ENCODE measurements around the gene OR6J1. TPM values are rescaled to one million over a fixed set of nuclear protein-coding genes. Genes with fewer than 3 reads are reported as not detected.
"Not testable (repeated sequence)": the region's sequence is repeated elsewhere in the genome, so short reads cannot be mapped to it uniquely, and the experiment has no call there.

OR6J1 gene
- total and polyA plus RNA-seq, 10 of the 15 experiments (the other 5 are each of a cell fraction or from before 2014, with no cell fraction given): not detected

DNA sequence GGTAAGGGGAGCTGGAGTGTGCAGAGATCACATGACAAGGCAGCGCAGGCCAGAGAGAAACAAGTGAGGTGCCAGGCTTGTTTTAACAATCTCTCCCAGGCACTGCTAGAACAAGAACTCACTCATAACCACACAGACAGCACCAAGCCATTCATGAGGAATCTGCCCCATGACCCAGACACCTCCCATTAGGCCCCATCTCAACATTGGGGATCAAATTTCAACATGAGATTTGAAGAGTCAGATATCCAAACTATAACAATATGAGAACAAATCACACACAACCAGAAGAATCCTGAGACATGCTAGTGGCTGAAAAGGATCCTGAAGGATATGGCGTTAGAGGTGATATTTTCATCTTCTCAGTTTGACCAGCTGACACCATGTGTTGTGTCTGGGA lies 21.9 kb downstream of the OR6J1 start (continued):
- TF ChIP-seq, protein P1, sequence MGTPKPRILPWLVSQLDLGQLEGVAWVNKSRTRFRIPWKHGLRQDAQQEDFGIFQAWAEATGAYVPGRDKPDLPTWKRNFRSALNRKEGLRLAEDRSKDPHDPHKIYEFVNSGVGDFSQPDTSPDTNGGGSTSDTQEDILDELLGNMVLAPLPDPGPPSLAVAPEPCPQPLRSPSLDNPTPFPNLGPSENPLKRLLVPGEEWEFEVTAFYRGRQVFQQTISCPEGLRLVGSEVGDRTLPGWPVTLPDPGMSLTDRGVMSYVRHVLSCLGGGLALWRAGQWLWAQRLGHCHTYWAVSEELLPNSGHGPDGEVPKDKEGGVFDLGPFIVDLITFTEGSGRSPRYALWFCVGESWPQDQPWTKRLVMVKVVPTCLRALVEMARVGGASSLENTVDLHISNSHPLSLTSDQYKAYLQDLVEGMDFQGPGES (IDR thresholded peaks at IDR 0.05): no peak

DNA sequence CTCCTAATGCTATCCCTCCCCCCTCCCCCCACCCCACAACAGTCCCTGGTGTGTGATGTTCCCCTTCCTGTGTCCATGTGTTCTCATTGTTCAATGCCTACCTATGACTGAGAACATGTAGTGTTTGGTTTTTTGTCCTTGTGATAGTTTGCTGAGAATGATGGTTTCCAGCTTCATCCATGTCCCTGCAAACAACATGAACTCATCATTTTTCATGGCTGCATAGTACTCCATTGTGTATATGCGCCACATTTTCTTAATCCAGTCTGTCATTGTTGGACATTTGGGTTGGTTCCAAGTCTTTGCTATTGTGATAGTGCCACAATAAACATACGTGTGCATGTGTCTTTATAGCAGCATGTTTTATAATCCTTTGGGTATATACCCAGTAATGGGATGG lies 28.4 kb downstream of the OR6J1 start:
- H3K4me1 ChIP-seq (ENCODE audit: control insufficient read depth, insufficient read depth, low read length); H2AFZ ChIP-seq (ENCODE audit: control insufficient read depth, low read depth, low read length); in situ Hi-C loops (cut with MboI); H3K36me3 ChIP-seq (ENCODE audit: control insufficient read depth in 2 of 2, insufficient read depth in 2 of 2, low read length in 1 of 2); CTCF ChIA-PET; POLR2A ChIA-PET; intact Hi-C loops (cut with micrococcal nuclease; ENCODE audit: unreplicated experiment); H3K27me3 ChIP-seq (replicated peaks in 1 of 2; ENCODE audit: control insufficient read depth in 2 of 2, insufficient read depth in 2 of 2, low read length in 1 of 2); H3K9me3 ChIP-seq (replicated peaks; ENCODE audit: control insufficient read depth, insufficient read depth, low read length); H3K9ac ChIP-seq (ENCODE audit: control insufficient read depth, insufficient read depth, low read length); H3K4me3 ChIP-seq; H3K79me2 ChIP-seq (ENCODE audit: control insufficient read depth, insufficient read depth, low read length); FAIRE-seq; DNase-seq (ENCODE audit: low read depth, low spot score); H4K20me1 ChIP-seq (ENCODE audit: control insufficient read depth, insufficient read depth); BruUV-seq (replicated peaks); RAD21 ChIA-PET (ENCODE audit: unreplicated experiment); ATAC-seq; SMC1A ChIA-PET (ENCODE audit: uncharacterized antibody, unreplicated experiment); H3K4me2 ChIP-seq (ENCODE audit: control insufficient read depth, insufficient read depth); H3K27ac ChIP-seq (ENCODE audit: control insufficient read depth, insufficient read depth): not testable (repeated sequence)
- whole genome bisulfite sequencing (ENCODE audit: insufficient coverage, insufficient replicate concordance, low lambda C conversion rate, missing lambda C conversion rate): 68% methylated on average over 2 of the region's 2 CpGs

DNA sequence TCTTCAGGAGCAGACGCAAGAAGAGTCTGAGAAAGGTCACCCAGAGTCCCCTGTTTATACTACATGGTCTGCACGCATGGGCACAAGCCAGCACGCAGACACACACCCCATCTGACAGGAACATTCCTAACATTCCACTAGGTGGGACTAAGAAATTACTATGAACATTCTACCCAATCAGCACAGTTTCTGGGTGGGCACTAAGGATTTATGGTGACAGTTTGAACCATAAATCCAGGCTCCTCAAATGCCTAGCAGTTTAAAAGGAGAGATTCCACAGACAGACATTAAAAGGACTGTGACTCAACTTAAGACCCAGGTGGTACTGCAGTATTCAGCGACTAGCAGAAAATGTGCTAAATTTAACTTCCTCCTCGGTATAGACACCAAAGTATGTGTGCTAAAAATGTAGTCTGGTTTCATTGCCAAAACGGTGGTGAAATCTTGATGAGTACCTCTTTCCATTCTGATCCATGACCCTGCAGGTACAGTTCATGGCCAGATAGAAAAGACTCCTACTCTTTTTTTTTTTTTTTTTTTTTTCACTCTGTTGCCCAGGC lies 29.8 kb downstream of the OR6J1 start:
- Histone ChIP-seq H4K20me1 (ENCODE audit: control insufficient read depth, insufficient read depth) (no peaks in the 10 kb centered on the region), H3K79me2 (ENCODE audit: control insufficient read depth, insufficient read depth, low read length) (no peaks in the 10 kb centered on the region), H3K27me3 (replicated peaks in 1 of 2; ENCODE audit: control insufficient read depth in 2 of 2, insufficient read depth in 2 of 2, low read length in 1 of 2) (no peaks in the 10 kb centered on the region), H3K9ac (ENCODE audit: control insufficient read depth, insufficient read depth, low read length) (no peak overlapping the region), H3K27ac (ENCODE audit: control insufficient read depth, insufficient read depth) (no peak overlapping the region), H3K36me3 (ENCODE audit: control insufficient read depth in 2 of 2, insufficient read depth in 2 of 2, low read length in 1 of 2) (peaks cover 0 to 7% of the 10 kb centered on the region in 2 experiments; a peak in 2 of 4 replicates), H3K9me3 (replicated peaks; ENCODE audit: control insufficient read depth, insufficient read depth, low read length) (no peaks in the 10 kb centered on the region; the same call in 2 of the 3 replicates), H3K4me2 (ENCODE audit: control insufficient read depth, insufficient read depth) (no peak overlapping the region), H3K4me3 (no peak overlapping the region), H2AFZ (ENCODE audit: control insufficient read depth, low read depth, low read length) (no peak overlapping the region), H3K4me1 (ENCODE audit: control insufficient read depth, insufficient read depth, low read length) (peaks cover 5% of the 10 kb centered on the region)
- ChIA-PET POLR2A (interaction anchor here (0.6 kb wide), 1 partner anchor 24 kb away, joined by 5 read pairs; no protein-coding TSS in a partner anchor), CTCF (interaction anchor here (1.3 kb wide), 1 partner anchor 392 kb away, joined by 3 read pairs; no protein-coding TSS in a partner anchor), SMC1A (ENCODE audit: uncharacterized antibody, unreplicated experiment) (no interaction called here), RAD21 (ENCODE audit: unreplicated experiment) (no interaction called here)
- in situ Hi-C loops (cut with MboI): no loop called here
- 0 out of 2 replicates have a peak, but pooled peaks have one; percentile 12 for TF ChIP-seq MEF2A (IDR thresholded peaks at IDR 0.05; ENCODE audit: insufficient read depth, low read depth, low read length)
- no peak for TF ChIP-seq BCL11A (IDR thresholded peaks at IDR 0.05; ENCODE audit: low read depth, low read length)
- TF ChIP-seq EED (IDR thresholded peaks at IDR 0.05; ENCODE audit: low read depth): no peak
- no peak for TF ChIP-seq ETV6 (conservative IDR thresholded peaks at IDR 0.05 in 1 of 2, IDR thresholded peaks at IDR 0.05 in 1 of 2; ENCODE audit: borderline replicate concordance in 1 of 2, low read depth in 1 of 2)
- TF ChIP-seq TCF7 (IDR thresholded peaks at IDR 0.05; ENCODE audit: borderline replicate concordance): no peak
- TF ChIP-seq ZZZ3 (IDR thresholded peaks at IDR 0.05; ENCODE audit: control insufficient read depth, insufficient read length, low read depth): no peak
- TF ChIP-seq ZNF217 (IDR thresholded peaks at IDR 0.05): no peak
- 0 out of 2 replicates have a peak, but pooled peaks have one; percentile 8 for TF ChIP-seq CREM (IDR thresholded peaks at IDR 0.05; ENCODE audit: low read depth)
- no peak for TF ChIP-seq TAF1 (IDR thresholded peaks at IDR 0.05; ENCODE audit: borderline replicate concordance, low read depth, low read length)
- no peak for TF ChIP-seq RFX5 (IDR thresholded peaks at IDR 0.05; ENCODE audit: low read depth, low read length)
- TF ChIP-seq SREBF2 (IDR thresholded peaks at IDR 0.05; ENCODE audit: low read length): no peak
- no TSS peak for BruUV-seq (replicated peaks)
- intact Hi-C loops (cut with micrococcal nuclease; ENCODE audit: unreplicated experiment): no loop called here
- FAIRE-seq (no peak), ATAC-seq (peak; percentile 41; the same call in 2 of the 3 replicates), DNase-seq (ENCODE audit: low read depth, low spot score) (no peak)
- 23% methylated on average over 6 of the region's 6 CpGs for WGBS (ENCODE audit: insufficient coverage, insufficient replicate concordance, low lambda C conversion rate, missing lambda C conversion rate)
